DMS153 (cell line): ENCODE data around the gene USP34.
"Not testable (repeated sequence)": the region's sequence is repeated elsewhere in the genome, so short reads cannot be mapped to it uniquely, and the experiment has no call there.

Experiments used
- DNase-seq: peaks from one replicate; lab custom pipeline; 2025; lab: John Stamatoyannopoulos, UW

The USP34 gene

GRCh38 chr2:61470965-61471904 is at the start of gene USP34:
Gene USP34, minus strand, starts transcription at chr2:61471087. Its CDS starts 395 bp downstream, at chr2:61470692.
- peak; percentile 89 for DNase-seq

GRCh38 chr2:61520261-61520660 is 49.4 kb upstream of the USP34 start:
- no peak for DNase-seq

GRCh38 chr2:61512768-61513398 is 42.0 kb upstream of the USP34 start:
- no peak for DNase-seq

GRCh38 chr2:61510674-61511671 is 40.1 kb upstream of the USP34 start:
- DNase-seq: no peak

GRCh38 chr2:61504949-61505348 is 34.1 kb upstream of the USP34 start:
- DNase-seq: no peak

GRCh38 chr2:61499060-61499459 is 28.2 kb upstream of the USP34 start:
- DNase-seq: no peak

GRCh38 chr2:61493523-61493942 is 22.6 kb upstream of the USP34 start:
- no peak for DNase-seq

- DNase-seq: no peak
These were observed 21.6 kb upstream of the USP34 start for GRCh38 chr2:61492476-61492875.

- no peak for DNase-seq
These were observed 14.4 kb upstream of the USP34 start for GRCh38 chr2:61485281-61485680.

- DNase-seq: no peak
These were observed 7.2 kb upstream of the USP34 start for GRCh38 chr2:61478086-61478485.

- DNase-seq: not testable (repeated sequence)
These were observed 6.2 kb upstream of the USP34 start for GRCh38 chr2:61476929-61477589.

- DNase-seq: no peak
These were observed 1.3 kb upstream of the USP34 start for GRCh38 chr2:61471905-61472805.

- peak; percentile 18 for DNase-seq
These were observed 550 bp downstream of the USP34 start for GRCh38 chr2:61470122-61470951.

- DNase-seq: no peak
These were observed 1.3 kb downstream of the USP34 start for GRCh38 chr2:61469424-61470121.

- not testable (repeated sequence) for DNase-seq
These were observed 2.7 kb downstream of the USP34 start for GRCh38 chr2:61468231-61468630.

- DNase-seq: no peak
These were observed 5.8 kb downstream of the USP34 start for GRCh38 chr2:61465045-61465444.

GRCh38 chr2:61463769-61464475 is 7.0 kb downstream of the USP34 start:
- no peak for DNase-seq

- DNase-seq: no peak
These were observed 9.5 kb downstream of the USP34 start for GRCh38 chr2:61461404-61461803.
